ENCODE results near the gene PABPC1L. TPM values are rescaled to one million over a fixed set of nuclear protein-coding genes. Genes with fewer than 3 reads are reported as not detected.

Gene PABPC1L
- total RNA-seq, 1 experiment from 2014 or later, result 90.7 TPM

DNA sequence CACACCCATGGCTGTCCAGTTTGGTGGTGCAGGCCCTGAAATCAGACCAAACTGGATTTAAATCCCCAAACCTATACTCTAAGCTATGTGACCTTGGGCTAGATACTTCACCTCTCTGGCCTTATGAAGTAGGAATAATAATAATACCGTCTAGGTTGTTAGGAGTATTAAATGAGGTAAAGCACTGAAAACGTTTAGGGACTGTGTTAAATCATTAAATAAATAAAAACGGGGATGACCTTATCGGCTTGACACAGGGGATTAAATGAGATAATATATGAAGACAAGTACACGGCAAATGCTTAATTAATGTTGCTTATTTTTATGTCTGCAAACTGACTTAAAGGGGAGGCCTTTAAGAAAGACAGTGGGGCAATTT is 55.8 kb downstream of the PABPC1L start:
- ChIA-PET CTCF (interaction anchor here (1.4 kb wide), 1 partner anchor 131 kb away, joined by 3 read pairs; no protein-coding TSS in a partner anchor), POLR2A (no interaction called here)
- peaks cover 47% of the 10 kb centered on the region for H3K4me1 Mint-ChIP-seq
- H3K27ac Mint-ChIP-seq, result peak overlapping the region; percentile 54
- H3K9me3 Mint-ChIP-seq, result no peaks in the 10 kb centered on the region
- ATAC-seq (no peak), DNase-seq (ENCODE audit: low spot score) (no peak)
- peak overlapping the region; percentile 100 for H3K4me3 Mint-ChIP-seq
- peaks cover 38% of the 10 kb centered on the region for H3K27me3 Mint-ChIP-seq (ENCODE audit: low read depth)
- TF ChIP-seq, protein P1, sequence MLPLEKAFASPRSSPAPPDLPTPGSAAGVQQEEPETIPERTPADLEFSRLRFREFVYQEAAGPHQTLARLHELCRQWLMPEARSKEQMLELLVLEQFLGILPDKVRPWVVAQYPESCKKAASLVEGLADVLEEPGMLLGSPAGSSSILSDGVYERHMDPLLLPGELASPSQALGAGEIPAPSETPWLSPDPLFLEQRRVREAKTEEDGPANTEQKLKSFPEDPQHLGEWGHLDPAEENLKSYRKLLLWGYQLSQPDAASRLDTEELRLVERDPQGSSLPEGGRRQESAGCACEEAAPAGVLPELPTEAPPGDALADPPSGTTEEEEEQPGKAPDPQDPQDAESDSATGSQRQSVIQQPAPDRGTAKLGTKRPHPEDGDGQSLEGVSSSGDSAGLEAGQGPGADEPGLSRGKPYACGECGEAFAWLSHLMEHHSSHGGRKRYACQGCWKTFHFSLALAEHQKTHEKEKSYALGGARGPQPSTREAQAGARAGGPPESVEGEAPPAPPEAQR (CRISPR knock-in tag; IDR thresholded peaks at IDR 0.05), result no peak
- TF ChIP-seq ZNF671 (CRISPR knock-in tag; IDR thresholded peaks at IDR 0.05), result no peak
- no peak for TF ChIP-seq ZNF232 (CRISPR knock-in tag; IDR thresholded peaks at IDR 0.05)
- no peak for TF ChIP-seq OVOL2 (CRISPR knock-in tag; IDR thresholded peaks at IDR 0.05; ENCODE audit: borderline replicate concordance)
- no peak for TF ChIP-seq ZNF121 (CRISPR knock-in tag; IDR thresholded peaks at IDR 0.05)
- TF ChIP-seq, protein P2, sequence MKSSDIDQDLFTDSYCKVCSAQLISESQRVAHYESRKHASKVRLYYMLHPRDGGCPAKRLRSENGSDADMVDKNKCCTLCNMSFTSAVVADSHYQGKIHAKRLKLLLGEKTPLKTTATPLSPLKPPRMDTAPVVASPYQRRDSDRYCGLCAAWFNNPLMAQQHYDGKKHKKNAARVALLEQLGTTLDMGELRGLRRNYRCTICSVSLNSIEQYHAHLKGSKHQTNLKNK (CRISPR knock-in tag; IDR thresholded peaks at IDR 0.05), result no peak
- no peak for TF ChIP-seq GABPB1 (CRISPR knock-in tag; IDR thresholded peaks at IDR 0.05)
- no peaks in the 10 kb centered on the region for H3K36me3 Mint-ChIP-seq

GRCh38 chr20:44966030-44966961 is 56.4 kb downstream of the PABPC1L start, which contains the start of gene STK4:
TSS of gene STK4 (plus strand) at chr20:44966512. CDS start at chr20:44966569, 57 bp downstream.
- POLR2A ChIA-PET, result no interaction called here
- no peaks in the 10 kb centered on the region for H3K36me3 Mint-ChIP-seq
- TF ChIP-seq NR3C1 (CRISPR knock-in tag; conservative IDR thresholded peaks at IDR 0.05; ENCODE audit: low read depth) (no peak), NFE2L1 (CRISPR knock-in tag; IDR thresholded peaks at IDR 0.05) (peak; percentile 66; the same call in 1 of the 2 replicates), NFATC4 (CRISPR knock-in tag; IDR thresholded peaks at IDR 0.05) (no peak), EMX1 (CRISPR knock-in tag; IDR thresholded peaks at IDR 0.05) (no peak), ELF4 (CRISPR knock-in tag; IDR thresholded peaks at IDR 0.05; ENCODE audit: low read depth) (no peak), CREM (CRISPR knock-in tag; IDR thresholded peaks at IDR 0.05) (0 out of 2 replicates have a peak, but pooled peaks have one; percentile 58), FOXP4 (CRISPR knock-in tag; IDR thresholded peaks at IDR 0.05) (peak; percentile 80; the same call in 1 of the 2 replicates), HMGA2 (CRISPR knock-in tag; IDR thresholded peaks at IDR 0.05) (no peak), MYBL2 (CRISPR knock-in tag; IDR thresholded peaks at IDR 0.05) (peak; percentile 91), JUN (CRISPR knock-in tag; IDR thresholded peaks at IDR 0.05) (no peak), CBFB (CRISPR knock-in tag; IDR thresholded peaks at IDR 0.05; ENCODE audit: low read depth) (peak; percentile 33; the same call in 1 of the 2 replicates), AR (CRISPR knock-in tag; IDR thresholded peaks at IDR 0.05) (no peak), OVOL2 (CRISPR knock-in tag; IDR thresholded peaks at IDR 0.05; ENCODE audit: borderline replicate concordance) (no peak), RORB (CRISPR knock-in tag; IDR thresholded peaks at IDR 0.05) (no peak), NFYB (CRISPR knock-in tag; conservative IDR thresholded peaks at IDR 0.05; ENCODE audit: low read depth) (no peak), ZBTB21 (CRISPR knock-in tag; IDR thresholded peaks at IDR 0.05; ENCODE audit: borderline replicate concordance) (no peak), ZNF671 (CRISPR knock-in tag; IDR thresholded peaks at IDR 0.05) (no peak), FOXJ3 (CRISPR knock-in tag; IDR thresholded peaks at IDR 0.05; ENCODE audit: borderline replicate concordance) (no peak), RELA (CRISPR knock-in tag; IDR thresholded peaks at IDR 0.05; ENCODE audit: borderline replicate concordance) (no peak), CREB1 (CRISPR knock-in tag; IDR thresholded peaks at IDR 0.05) (no peak), ATF1 (CRISPR knock-in tag; IDR thresholded peaks at IDR 0.05) (no peak)
- TF ChIP-seq, protein P3, sequence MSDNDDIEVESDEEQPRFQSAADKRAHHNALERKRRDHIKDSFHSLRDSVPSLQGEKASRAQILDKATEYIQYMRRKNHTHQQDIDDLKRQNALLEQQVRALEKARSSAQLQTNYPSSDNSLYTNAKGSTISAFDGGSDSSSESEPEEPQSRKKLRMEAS (CRISPR knock-in tag; IDR thresholded peaks at IDR 0.05), result peak; percentile 82
- TF ChIP-seq, protein P2 (CRISPR knock-in tag; IDR thresholded peaks at IDR 0.05), result no peak

More at GRCh38 chr20:44966030-44966961, 56.4 kb downstream of the PABPC1L start, which contains the start of gene STK4:
- H3K27ac Mint-ChIP-seq, result peak within 1 kb of the TSS; percentile 80
- no peaks in the 10 kb centered on the region for H3K9me3 Mint-ChIP-seq
- peaks cover 31% of the 10 kb centered on the region for H3K27me3 Mint-ChIP-seq (ENCODE audit: low read depth)
- H3K4me1 Mint-ChIP-seq, result peaks cover 47% of the 10 kb centered on the region
- DNase-seq (ENCODE audit: low spot score), result peak; percentile 96
- ATAC-seq, result peak; percentile 96
- CTCF ChIA-PET, result interaction anchor here (1.2 to 1.4 kb wide), 2 partner anchors 55 to 130 kb away, joined by 3 read pairs; no protein-coding TSS in a partner anchor
- peak within 1 kb of the TSS; percentile 100 for H3K4me3 Mint-ChIP-seq

Measured in WTC11 (cell line).